GM12873 (cell line): ENCODE measurements around the gene ABHD8.

ENCODE experiments used
- TF ChIP-seq, protein P1 (sequence below): IDR thresholded peaks from 2 replicates; pipeline ENCODE4 v1.5.1; 2012; ENCODE audit warnings: low read depth, mild to moderate bottlenecking, moderate library complexity, low read length, control low read depth; ENCODE audit not compliant: insufficient read depth; ENCODE audit errors: missing control alignments

The ABHD8 gene

DNA sequence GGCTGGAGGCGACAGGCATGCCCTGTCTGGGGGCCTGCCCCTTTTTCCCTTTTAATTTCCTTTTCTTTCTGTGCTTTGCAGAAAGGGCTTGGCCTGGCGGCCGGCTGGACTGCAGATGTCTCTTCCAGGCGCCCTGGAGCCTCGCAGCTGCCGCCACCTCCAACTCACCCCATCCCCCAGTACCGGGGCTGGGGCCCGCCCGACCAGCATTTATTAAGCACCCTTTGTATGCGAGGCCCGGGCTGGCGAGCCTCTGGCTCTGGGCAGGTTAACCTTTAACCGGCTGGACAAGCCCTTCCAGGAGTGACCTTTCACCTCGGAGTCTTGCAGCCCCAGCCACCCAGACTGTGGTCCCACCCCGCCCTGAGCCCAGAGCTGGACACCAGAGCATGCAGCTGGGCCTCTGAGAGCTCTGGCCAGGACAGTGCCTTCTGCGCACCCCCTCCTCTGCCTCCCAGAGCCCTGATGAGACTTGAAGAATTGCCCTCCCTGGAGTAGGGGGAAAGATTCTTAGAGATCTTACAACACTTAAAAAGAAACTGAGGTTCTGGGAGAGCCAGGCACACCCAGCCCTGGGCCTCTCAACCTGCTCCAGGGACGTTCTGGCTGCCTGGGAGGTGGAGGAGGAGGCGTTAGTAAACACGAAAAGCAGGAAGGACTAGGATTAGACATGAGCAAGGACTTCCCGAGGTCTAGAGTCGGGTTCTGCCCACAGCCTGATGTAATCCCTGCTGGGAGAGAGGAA lies 56.4 kb downstream of the ABHD8 start:
- TF ChIP-seq, protein P1, sequence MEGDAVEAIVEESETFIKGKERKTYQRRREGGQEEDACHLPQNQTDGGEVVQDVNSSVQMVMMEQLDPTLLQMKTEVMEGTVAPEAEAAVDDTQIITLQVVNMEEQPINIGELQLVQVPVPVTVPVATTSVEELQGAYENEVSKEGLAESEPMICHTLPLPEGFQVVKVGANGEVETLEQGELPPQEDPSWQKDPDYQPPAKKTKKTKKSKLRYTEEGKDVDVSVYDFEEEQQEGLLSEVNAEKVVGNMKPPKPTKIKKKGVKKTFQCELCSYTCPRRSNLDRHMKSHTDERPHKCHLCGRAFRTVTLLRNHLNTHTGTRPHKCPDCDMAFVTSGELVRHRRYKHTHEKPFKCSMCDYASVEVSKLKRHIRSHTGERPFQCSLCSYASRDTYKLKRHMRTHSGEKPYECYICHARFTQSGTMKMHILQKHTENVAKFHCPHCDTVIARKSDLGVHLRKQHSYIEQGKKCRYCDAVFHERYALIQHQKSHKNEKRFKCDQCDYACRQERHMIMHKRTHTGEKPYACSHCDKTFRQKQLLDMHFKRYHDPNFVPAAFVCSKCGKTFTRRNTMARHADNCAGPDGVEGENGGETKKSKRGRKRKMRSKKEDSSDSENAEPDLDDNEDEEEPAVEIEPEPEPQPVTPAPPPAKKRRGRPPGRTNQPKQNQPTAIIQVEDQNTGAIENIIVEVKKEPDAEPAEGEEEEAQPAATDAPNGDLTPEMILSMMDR: no peak

DNA sequence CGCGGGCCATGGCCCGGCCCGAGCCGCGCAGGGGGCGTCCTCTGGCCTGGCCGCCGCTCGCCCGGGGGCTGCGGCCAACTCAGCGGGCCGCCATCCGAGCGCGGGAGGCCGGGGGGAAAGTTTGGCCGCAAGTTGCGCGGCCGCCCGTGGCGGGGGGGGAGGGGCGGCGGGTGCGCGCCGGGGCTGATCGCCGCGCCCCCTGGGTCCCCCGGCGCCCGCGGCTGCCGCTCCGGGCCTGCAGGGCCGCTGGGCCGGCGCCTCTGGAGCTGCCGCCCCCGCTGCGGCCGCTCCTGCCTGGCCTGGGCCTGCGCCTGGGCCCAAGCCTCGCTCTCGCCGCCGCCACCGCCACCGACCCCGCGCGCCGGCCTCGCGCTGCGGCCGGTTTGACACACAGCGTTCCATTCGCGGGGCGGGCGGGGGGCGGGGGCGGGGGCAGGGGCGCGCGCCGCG lies 57.7 kb downstream of the ABHD8 start, which contains the start of gene NR2F6:
TSS of gene NR2F6 (minus strand) at position 385 of the 450 bp plus-strand sequence. CDS start 699 bp downstream, outside the sequence.
- TF ChIP-seq, protein P1: no peak

DNA sequence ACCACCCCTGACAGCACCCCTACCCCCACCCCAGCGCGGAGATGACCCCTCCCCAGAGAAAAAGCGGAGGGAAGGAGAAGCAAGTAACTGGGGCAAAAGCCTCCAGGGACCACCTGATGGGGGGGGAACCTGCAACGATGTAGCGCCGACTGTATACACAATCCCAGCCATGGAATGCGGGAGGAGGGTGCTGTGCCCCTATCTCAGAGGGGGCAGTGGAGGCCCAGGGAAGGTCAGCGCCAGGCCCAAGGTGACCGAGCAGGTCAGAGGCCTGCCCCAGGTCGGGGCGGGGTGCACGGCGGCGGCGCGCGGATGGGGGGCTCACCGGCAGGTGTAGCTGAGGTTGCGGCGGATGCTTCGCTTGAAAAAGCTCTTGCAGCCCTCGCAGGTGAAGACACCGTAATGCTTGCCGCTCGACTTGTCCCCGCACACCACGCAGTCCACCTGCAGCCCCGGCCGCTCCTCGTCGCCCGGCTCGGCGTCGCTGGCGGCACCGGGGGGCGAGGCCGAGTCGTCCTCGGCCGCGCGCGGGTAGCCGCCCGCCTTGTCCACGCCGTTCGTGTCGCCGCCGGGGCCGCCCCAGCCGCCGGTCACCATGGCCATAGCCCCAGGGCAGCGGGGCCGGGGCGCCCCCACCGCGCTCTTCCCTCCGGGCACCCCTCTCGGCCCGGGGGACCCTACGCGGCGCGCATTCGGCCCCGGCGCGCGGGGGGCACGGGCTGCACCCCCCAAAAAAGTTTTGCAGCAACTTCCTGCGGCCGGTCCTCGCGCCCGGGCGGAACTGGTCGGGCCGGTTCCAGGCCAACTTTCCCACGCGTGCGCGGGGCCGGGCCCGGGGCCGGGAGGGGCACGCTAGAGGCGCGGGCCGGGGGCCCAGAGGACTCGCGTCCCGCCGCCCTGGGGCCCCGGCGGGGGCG lies 58.3 kb downstream of the ABHD8 start:
- TF ChIP-seq, protein P1: no peak

DNA sequence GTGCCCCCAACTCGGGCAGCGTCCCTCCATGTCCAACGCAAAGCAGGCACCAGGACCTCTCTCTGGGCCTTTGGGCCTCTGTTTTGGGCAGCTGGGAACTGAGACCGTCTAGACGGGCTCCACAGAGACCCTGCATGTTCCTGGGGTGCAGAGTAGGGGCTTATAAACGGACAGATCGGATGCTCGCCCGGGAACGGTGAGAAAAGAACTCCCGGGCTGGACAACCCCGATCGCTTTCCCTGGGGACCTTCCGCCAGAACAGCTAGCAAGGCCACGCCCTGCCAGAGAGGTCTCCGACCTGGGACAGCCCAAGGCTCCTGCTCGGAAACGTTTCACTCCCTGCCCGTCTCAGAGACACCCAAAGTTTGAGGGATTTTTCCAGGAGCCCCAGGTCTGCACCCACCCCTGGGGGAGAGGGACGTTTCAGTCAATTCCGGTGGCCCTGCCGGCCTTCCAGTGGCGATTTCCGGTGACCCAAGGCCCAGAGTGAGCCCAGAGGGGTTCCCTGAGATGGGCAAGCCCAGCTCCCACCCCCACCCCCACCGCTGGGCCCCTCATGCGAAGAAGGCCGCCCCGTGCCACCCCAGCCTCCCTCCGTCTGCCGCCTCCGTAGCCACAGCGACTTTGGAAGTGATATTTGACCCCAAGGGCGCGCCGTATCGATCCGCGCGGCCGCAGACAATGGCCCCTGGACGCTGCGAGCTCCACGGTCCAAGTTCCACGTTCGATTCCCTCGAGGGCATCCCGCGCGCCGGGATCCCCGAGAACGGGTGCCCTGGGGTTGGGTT lies 59.2 kb downstream of the ABHD8 start:
- TF ChIP-seq, protein P1: no peak

DNA sequence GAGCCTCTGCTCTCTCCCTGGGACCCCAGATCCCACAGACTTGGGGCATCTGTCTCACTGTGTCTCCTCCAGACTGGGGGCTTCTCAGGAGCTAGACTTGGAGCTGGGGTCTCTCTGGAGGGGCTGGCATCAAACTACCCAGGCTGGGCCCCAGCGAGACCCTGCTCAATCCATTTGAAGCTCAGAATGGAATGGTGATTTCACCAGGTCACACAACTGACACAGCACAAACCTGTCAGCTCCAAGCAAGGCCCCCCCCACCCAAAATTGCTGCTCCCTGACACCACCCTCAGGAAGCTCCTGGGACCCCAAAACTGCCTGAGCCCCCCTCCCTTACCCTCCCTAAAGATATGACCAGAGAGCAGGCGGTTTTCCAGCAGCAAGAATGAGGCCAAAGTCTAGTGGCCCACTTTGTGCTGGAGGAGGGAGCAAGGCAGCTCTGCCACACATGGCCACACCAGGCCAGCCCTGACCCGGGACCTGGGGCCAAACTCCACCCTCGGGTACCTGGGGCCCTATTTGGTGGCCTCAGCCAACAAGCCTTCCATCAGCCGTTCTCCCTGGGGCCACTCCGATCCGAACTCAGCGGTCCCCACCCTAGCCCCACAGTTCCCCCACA lies 59.9 kb downstream of the ABHD8 start:
- TF ChIP-seq, protein P1: no peak

DNA sequence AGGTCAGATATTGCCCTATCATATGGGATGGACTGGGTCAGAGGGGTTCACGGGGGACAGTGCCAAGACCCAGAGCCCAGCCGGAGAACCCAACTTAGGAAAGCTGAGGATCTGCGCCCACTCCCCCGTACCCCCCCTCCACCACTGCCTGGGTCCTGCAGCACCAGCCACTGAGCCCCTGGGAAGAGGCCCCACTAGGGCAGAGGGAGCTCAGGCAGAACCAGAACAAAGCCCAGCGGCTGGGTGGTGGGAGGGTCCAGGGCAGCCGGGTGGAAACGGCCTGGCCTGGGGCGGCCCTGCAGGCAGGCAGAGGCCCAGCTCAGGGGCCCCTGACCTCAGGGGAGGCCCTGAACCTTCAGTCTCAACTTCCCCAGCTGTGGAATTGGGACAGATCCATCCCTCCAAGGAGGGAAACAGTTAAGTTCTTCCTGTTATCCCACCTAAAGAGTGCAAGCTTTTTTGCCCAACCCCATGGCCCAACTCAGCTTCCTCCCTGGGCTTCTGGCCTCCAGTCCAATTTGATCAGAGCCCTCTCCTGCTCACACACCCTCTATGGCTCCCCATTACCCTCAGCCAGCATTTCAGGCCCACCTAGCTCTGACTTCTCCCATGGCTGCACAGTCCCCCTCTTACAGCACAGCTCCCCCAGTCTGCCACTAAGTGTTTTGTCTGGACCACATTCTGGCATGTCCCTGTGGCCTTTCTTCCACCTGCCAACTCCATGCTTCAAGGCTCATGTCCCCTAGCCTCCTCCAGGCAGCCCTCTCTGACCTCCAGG lies 60.6 kb downstream of the ABHD8 start:
- TF ChIP-seq, protein P1: no peak
